ENCODE results near the gene CHL1.

GRCh38 chr3:200758-201325 is 4.3 kb downstream of the CHL1 start:
- no peak for TF ChIP-seq CTCF (IDR thresholded peaks at IDR 0.05; ENCODE audit: borderline replicate concordance, extremely low read depth, low read length, poor library complexity, severe bottlenecking)
- TF ChIP-seq EZH2 (IDR thresholded peaks at IDR 0.05; ENCODE audit: borderline replicate concordance, low read depth, low read length, severe bottlenecking), result no peak

Data from DND-41 (cell line).